NCI-H2171 treated with DMSO at 0.1 percent for 48 hours (cell line): Measurements from ENCODE around the gene NOSIP.

Experiments
- DNase-seq: peaks from one replicate; lab custom pipeline; 2025; lab: John Stamatoyannopoulos, UW

NOSIP gene

GRCh38 chr19:49506575-49507105, 73.7 kb downstream of the NOSIP start:
- DNase-seq: peak; percentile 34
